GM23248 (cell line): ENCODE data around the gene ITGA8.

ENCODE experiments used
- EZH2 ChIP-seq: fragments of 200-600 bp; sonication (generic); IDR thresholded peaks from 2 replicates; pipeline ENCODE4 v1.6.1; 2018; ENCODE audit warnings: antibody characterized with exemption, mild to moderate bottlenecking; ENCODE audit not compliant: insufficient read depth, poor library complexity, severe bottlenecking
- EZH2phosphoT487 ChIP-seq: fragments of 200-600 bp; sonication (generic); IDR thresholded peaks from 2 replicates; pipeline ENCODE4 v1.6.1; 2018; ENCODE audit warnings: antibody characterized with exemption, moderate library complexity, mild to moderate bottlenecking, low read depth; ENCODE audit not compliant: insufficient read depth

DNA sequence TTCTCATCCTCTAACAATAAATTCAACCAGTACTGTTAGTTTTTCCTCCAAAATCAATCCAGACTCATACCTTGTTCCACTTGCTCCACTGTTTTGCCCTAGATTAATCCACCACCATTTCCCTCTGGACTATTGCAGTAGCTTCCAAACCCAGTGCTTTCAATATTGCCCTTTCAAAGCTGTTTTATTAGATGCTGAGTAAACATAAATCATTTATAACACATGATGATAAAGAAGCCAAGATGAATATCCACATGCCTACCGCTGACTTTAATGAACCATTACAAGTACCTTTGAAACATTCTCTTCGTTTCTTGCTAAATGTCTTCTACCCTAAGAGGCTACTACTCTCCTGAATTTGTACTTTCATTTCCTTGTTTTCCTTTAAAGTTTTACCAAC is 174.5 kb downstream of the ITGA8 start:
- TF ChIP-seq EZH2phosphoT487 (no peak), EZH2 (no peak)
